Loucy (cell line): ENCODE measurements around the gene CHST1.

Experiments used
- H2AFZ ChIP-seq: fragments of 200-600 bp; sonication (generic); 2 replicates; pipeline ENCODE4 v1.6.0; 2016; ENCODE audit warnings: antibody characterized with exemption, mild to moderate bottlenecking, low read length, moderate library complexity
- H3F3A ChIP-seq: fragments of 200-600 bp; 2 replicates; pipeline ENCODE4 v1.6.0; 2016; ENCODE audit warnings: antibody characterized with exemption, low read depth, mild to moderate bottlenecking
- H3K27me3 ChIP-seq: fragments of 200-600 bp; sonication (generic); 2 replicates; pipeline ENCODE4 v1.6.1; 2014; ENCODE audit warnings: low read length, mild to moderate bottlenecking; ENCODE audit not compliant: insufficient read depth, poor library complexity, severe bottlenecking
- H3K36me3 ChIP-seq: fragments of 200-600 bp; sonication (generic); 2 replicates; pipeline ENCODE4 v1.6.1; 2016; ENCODE audit warnings: low read length; ENCODE audit not compliant: insufficient read depth
- H3K4me1 ChIP-seq: fragments of 200-600 bp; sonication (generic); 2 replicates; pipeline ENCODE4 v1.5.1; 2014; ENCODE audit warnings: low read length, mild to moderate bottlenecking; ENCODE audit not compliant: insufficient read depth, poor library complexity, severe bottlenecking
- H3K4me2 ChIP-seq: fragments of 200-600 bp; sonication (generic); 2 replicates; pipeline ENCODE4 v1.6.0; 2014; ENCODE audit warnings: antibody characterized with exemption, low read length, low read depth, mild to moderate bottlenecking; ENCODE audit not compliant: poor library complexity, severe bottlenecking
- H3K4me3 ChIP-seq: fragments of 200-600 bp; sonication (generic); 2 replicates; pipeline ENCODE4 v1.5.1; 2014; ENCODE audit warnings: low read length, mild to moderate bottlenecking, mixed read lengths; ENCODE audit not compliant: poor library complexity, severe bottlenecking
- H3K79me2 ChIP-seq: fragments of 200-600 bp; sonication (generic); 2 replicates; pipeline ENCODE4 v1.6.1; 2014; ENCODE audit warnings: low read length; ENCODE audit not compliant: insufficient read depth
- H3K9ac ChIP-seq: fragments of 200-600 bp; sonication (generic); 2 replicates; pipeline ENCODE4 v1.6.0; 2014; ENCODE audit warnings: mild to moderate bottlenecking, low read depth, low read length, moderate library complexity; ENCODE audit not compliant: poor library complexity, severe bottlenecking
- H3K9me2 ChIP-seq: fragments of 200-600 bp; sonication (generic); replicated peaks from 2 replicates; pipeline ENCODE4 v1.6.1; 2016; ENCODE audit warnings: low read depth, low read length, mixed read lengths
- H3K9me3 ChIP-seq: fragments of 200-600 bp; sonication (generic); 2 replicates; pipeline ENCODE4 v1.6.1; 2014; ENCODE audit warnings: mild to moderate bottlenecking, antibody characterized with exemption, low read length, low read depth; ENCODE audit not compliant: insufficient read depth
- H4K20me1 ChIP-seq: fragments of 200-600 bp; sonication (generic); 2 replicates; pipeline ENCODE4 v1.6.0; 2014; ENCODE audit warnings: antibody characterized with exemption, low read length, mild to moderate bottlenecking; ENCODE audit not compliant: insufficient read depth, poor library complexity, severe bottlenecking
- EZH2phosphoT487 ChIP-seq: fragments of 200-600 bp; IDR thresholded peaks from 2 replicates; pipeline ENCODE4 v1.6.1; 2018; ENCODE audit warnings: antibody characterized with exemption, mild to moderate bottlenecking, moderate library complexity, borderline replicate concordance
- TF ChIP-seq, protein P1 (sequence below): fragments of 200-600 bp; sonication (generic); conservative IDR thresholded peaks from 2 replicates; pipeline ENCODE4 v1.5.1; 2014; ENCODE audit warnings: mild to moderate bottlenecking, antibody characterized with exemption, low read length

Gene CHST1

DNA sequence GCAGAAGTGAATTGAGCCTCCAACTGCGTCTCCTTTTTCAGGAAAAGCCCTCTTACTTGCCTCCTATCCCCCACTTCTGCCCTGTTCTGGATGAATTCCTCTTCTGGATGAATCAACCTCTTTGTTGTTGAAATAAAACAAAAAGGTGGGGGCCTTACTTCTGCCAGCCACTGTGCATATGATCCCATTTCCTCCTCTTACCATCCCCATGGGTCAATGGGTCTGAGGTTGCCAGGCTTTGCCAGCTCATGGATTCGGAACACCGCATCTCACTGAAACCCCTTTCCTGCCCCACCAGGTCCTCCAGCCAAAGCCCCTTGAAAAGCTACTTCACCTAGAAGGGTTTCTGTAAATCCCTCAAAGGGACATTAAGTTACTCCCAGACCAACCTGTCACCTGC is 3.7 kb upstream of the CHST1 start:
- Histone ChIP-seq H3K9ac (no peak overlapping the region), H3K4me1 (peaks cover 10% of the 10 kb centered on the region), H2AFZ (no peak overlapping the region), H3K79me2 (no peaks in the 10 kb centered on the region), H3K9me2 (no peaks in the 10 kb centered on the region), H3F3A (no peaks in the 10 kb centered on the region), H3K4me2 (no peak overlapping the region), H3K36me3 (no peaks in the 10 kb centered on the region), H3K4me3 (no peak overlapping the region), H4K20me1 (no peaks in the 10 kb centered on the region), H3K27me3 (peaks cover 12% of the 10 kb centered on the region), H3K9me3 (no peaks in the 10 kb centered on the region)
- TF ChIP-seq, protein P1, sequence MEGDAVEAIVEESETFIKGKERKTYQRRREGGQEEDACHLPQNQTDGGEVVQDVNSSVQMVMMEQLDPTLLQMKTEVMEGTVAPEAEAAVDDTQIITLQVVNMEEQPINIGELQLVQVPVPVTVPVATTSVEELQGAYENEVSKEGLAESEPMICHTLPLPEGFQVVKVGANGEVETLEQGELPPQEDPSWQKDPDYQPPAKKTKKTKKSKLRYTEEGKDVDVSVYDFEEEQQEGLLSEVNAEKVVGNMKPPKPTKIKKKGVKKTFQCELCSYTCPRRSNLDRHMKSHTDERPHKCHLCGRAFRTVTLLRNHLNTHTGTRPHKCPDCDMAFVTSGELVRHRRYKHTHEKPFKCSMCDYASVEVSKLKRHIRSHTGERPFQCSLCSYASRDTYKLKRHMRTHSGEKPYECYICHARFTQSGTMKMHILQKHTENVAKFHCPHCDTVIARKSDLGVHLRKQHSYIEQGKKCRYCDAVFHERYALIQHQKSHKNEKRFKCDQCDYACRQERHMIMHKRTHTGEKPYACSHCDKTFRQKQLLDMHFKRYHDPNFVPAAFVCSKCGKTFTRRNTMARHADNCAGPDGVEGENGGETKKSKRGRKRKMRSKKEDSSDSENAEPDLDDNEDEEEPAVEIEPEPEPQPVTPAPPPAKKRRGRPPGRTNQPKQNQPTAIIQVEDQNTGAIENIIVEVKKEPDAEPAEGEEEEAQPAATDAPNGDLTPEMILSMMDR = no peak
- TF ChIP-seq EZH2phosphoT487 = no peak

DNA sequence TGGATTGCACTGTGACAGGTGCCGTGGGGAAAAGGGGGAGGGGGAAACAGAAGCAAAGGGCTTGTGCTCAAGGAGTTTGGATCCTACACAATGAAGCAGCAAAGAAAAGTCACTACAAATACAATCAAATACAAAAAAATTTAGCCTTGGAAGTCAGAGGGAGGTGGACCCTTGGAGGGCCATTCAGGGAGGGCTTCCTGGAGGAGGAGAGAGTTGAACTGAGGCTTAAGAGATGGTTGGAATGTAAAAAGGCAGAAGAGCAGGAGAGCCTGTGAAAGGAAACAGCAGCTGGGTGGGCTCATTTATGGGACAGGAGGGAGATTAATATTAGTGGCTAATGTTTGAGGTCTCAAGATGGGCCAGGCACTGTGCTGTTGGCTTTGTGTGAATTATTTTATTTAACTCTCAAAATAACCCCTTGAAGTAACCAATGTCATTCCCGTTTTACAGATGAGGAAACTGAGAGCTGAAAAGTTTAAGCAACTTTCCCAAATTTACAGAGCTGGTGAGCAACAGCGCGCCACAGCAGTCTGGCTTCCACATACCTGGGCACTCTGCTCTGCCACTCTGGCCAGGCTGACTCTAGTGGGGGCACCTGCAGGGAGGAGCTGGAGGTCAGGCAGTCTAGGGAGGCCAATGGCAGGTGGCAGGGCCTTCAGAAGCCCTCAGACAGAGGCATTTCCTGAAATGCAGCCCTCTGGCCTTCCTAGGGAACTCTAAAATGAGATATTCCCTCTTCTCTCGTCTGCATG is 2.7 kb upstream of the CHST1 start:
- no peak overlapping the region for H3K4me2 ChIP-seq
- no peaks in the 10 kb centered on the region for H3K9me3 ChIP-seq
- no peaks in the 10 kb centered on the region for H3K79me2 ChIP-seq
- no peak overlapping the region for H3K4me3 ChIP-seq
- peaks cover 23% of the 10 kb centered on the region for H3K27me3 ChIP-seq
- H2AFZ ChIP-seq = no peak overlapping the region
- TF ChIP-seq EZH2phosphoT487 = no peak
- TF ChIP-seq, protein P1 = no peak
- H3K36me3 ChIP-seq = no peaks in the 10 kb centered on the region
- no peaks in the 10 kb centered on the region for H4K20me1 ChIP-seq
- peaks cover 10% of the 10 kb centered on the region for H3K4me1 ChIP-seq
- H3K9me2 ChIP-seq = no peaks in the 10 kb centered on the region
- no peak overlapping the region for H3K9ac ChIP-seq
- no peaks in the 10 kb centered on the region for H3F3A ChIP-seq

DNA sequence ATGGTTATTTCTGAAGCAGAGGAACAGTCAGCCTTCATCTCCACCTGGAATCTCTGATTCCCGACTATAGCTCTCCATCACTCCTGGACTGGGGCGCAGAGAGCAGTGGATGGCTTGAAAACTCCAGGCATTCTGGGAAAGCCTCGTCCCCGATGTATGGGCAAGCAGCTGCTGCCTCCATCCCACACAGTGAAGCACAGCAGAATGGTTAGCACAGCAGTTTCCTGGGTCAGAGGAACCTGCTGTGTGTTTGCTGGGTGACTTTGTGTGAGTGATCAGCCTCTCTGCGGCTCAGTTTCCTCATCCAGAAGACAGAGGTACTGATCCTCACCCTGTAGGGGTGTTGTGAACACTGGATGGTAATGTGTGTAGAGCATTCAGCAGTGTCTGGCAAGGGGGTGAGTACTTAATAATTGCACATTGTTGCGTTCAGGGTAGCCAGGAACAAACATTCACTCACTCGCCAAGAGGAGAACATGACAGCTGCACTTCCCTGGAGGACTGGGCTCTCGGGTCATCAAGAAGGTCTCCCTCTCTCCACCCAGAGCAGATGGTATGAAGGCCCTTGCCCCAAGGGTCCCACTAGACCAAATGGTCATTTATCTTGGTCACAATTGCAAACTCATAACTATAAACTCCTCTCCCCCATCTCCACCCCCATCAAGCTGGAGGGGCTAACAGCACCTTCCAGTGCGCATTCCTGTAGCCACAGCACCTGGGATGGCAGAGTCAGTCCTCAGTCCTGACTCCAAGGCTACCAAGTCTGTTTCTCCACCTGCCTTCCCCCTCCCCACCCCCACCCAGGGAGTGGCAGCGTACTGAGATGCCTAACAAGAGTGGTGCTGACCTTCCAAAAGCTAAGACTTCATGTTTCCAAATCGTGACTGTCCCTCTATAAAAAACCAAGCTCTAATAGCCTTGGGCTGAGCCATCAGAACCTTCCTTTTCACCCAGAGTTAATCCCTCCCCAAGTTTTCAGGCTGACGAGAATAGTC is 1.5 kb upstream of the CHST1 start:
- no peaks in the 10 kb centered on the region for H3K9me3 ChIP-seq
- no peak overlapping the region for H3K4me3 ChIP-seq
- H3K36me3 ChIP-seq = no peaks in the 10 kb centered on the region
- peaks cover 33% of the 10 kb centered on the region for H3K27me3 ChIP-seq
- no peak overlapping the region for H3K9ac ChIP-seq
- H3F3A ChIP-seq = no peaks in the 10 kb centered on the region
- no peak overlapping the region for H3K4me2 ChIP-seq
- H3K9me2 ChIP-seq = no peaks in the 10 kb centered on the region
- H3K4me1 ChIP-seq = peaks cover 10% of the 10 kb centered on the region
- H3K79me2 ChIP-seq = no peaks in the 10 kb centered on the region
- no peaks in the 10 kb centered on the region for H4K20me1 ChIP-seq
- H2AFZ ChIP-seq = no peak overlapping the region
- TF ChIP-seq EZH2phosphoT487 = no peak
- TF ChIP-seq, protein P1 = no peak
